Measurements from ENCODE around the gene ALKBH3. TPM values are rescaled to one million over a fixed set of nuclear protein-coding genes. Genes with fewer than 3 reads are reported as not detected.

Gene ALKBH3
- total RNA-seq, 2 donors from 2014 or later, result 9.3 to 13.9 TPM

DNA sequence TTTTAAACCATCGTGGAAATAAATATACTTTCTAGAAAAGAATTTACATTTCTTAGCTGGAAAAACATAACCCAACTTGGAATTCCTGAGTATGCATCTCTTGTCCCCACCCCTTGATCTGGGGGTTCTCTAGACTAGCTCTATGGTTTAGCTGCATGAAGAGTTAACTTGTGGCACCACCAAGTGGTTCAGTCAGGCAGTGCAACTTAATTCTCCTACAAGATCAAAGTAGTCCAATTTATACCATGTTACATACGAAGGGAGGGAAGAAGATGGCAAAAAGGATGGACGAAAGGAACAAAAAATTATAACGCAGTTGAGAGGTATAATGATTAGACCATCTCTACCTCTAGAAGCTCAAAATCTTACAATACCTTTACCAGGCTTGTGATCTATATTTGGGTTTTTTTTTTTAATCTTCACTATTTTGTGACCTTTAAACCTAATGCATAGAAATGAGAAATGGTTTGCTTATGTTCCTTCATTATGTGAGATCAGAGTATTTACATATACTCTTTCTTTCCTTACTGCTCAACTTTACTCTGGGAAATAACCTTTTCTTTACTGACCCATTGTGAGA, 28.5 kb upstream of the ALKBH3 start:
- H3K4me3 Mint-ChIP-seq, result no peak overlapping the region
- Histone ChIP-seq H3K4me3 (ENCODE audit: low read length) (no peak overlapping the region), H3K27me3 (ENCODE audit: control insufficient read depth, insufficient read depth, low read length, poor library complexity, severe bottlenecking) (no peaks in the 10 kb centered on the region), H3K4me1 (ENCODE audit: control insufficient read depth, insufficient read depth, low read length) (no peaks in the 10 kb centered on the region), H3K27ac (ENCODE audit: low read depth, low read length) (no peak overlapping the region), H3K9me3 (ENCODE audit: control insufficient read depth, low read length) (no peaks in the 10 kb centered on the region), H3K9ac (ENCODE audit: extremely low read depth, low read length, poor library complexity, severe bottlenecking) (no peak overlapping the region), H3K36me3 (ENCODE audit: control insufficient read depth, insufficient read depth, low read length) (peaks cover 30% of the 10 kb centered on the region)
- no peak overlapping the region for H3K27ac Mint-ChIP-seq
- 13 to 50% methylated on average over 1 of the region's 4 CpGs for WGBS, 2 experiments (ENCODE audit: insufficient coverage in 1 of 2, insufficient read length in 1 of 2)
- peak; percentile 87 for TF ChIP-seq CTCF (conservative IDR thresholded peaks at IDR 0.05)
- no peaks in the 10 kb centered on the region for H3K9me3 Mint-ChIP-seq
- peaks cover 40% of the 10 kb centered on the region for H3K36me3 Mint-ChIP-seq (ENCODE audit: low read depth)
- DNase-seq, result peak; percentile 90
- no peaks in the 10 kb centered on the region for H3K27me3 Mint-ChIP-seq (ENCODE audit: insufficient read depth)
- no peaks in the 10 kb centered on the region for H3K4me1 Mint-ChIP-seq

GRCh38 chr11:43853781-43854180, 26.9 kb upstream of the ALKBH3 start:
- Histone ChIP-seq H3K4me3 (ENCODE audit: low read length) (no peak overlapping the region), H3K4me1 (ENCODE audit: control insufficient read depth, insufficient read depth, low read length) (no peaks in the 10 kb centered on the region), H3K36me3 (ENCODE audit: control insufficient read depth, insufficient read depth, low read length) (peaks cover 30% of the 10 kb centered on the region), H3K9me3 (ENCODE audit: control insufficient read depth, low read length) (no peaks in the 10 kb centered on the region), H3K27ac (ENCODE audit: low read depth, low read length) (no peak overlapping the region), H3K9ac (ENCODE audit: extremely low read depth, low read length, poor library complexity, severe bottlenecking) (no peak overlapping the region), H3K27me3 (ENCODE audit: control insufficient read depth, insufficient read depth, low read length, poor library complexity, severe bottlenecking) (no peaks in the 10 kb centered on the region)
- Mint-ChIP-seq H3K4me1 (no peaks in the 10 kb centered on the region), H3K36me3 (ENCODE audit: low read depth) (peaks cover 35% of the 10 kb centered on the region), H3K4me3 (no peak overlapping the region), H3K9me3 (no peaks in the 10 kb centered on the region), H3K27me3 (ENCODE audit: insufficient read depth) (no peaks in the 10 kb centered on the region), H3K27ac (no peak overlapping the region)
- no peak for TF ChIP-seq CTCF (conservative IDR thresholded peaks at IDR 0.05)
- no peak for DNase-seq

DNA sequence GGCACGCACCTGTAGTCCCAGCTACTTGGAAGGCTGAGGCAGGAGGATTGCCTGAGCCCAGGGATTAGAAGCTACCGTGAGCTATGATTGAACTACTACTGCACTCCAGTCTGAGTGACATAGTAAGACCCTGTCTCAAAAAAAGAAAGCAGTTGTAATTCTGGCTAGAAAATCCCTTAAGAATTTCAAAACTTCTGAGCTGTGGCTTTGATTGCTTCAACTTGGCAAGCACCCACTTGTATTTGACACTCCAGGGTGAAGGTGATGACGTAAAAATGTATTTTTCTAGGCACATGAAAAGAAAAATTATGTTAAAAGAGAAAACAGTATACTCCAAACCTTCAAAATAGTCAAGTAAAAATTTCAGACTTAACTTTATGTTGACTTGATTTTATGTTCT, 23.6 kb upstream of the ALKBH3 start:
- 96 to 100% methylated on average over 2 to 3 of the region's 3 CpGs for WGBS, 2 experiments (ENCODE audit: insufficient coverage in 1 of 2, insufficient read length in 1 of 2)
- no peaks in the 10 kb centered on the region for H3K9me3 ChIP-seq (ENCODE audit: control insufficient read depth, low read length)
- no peak for TF ChIP-seq CTCF (conservative IDR thresholded peaks at IDR 0.05)
- H3K4me3 ChIP-seq (ENCODE audit: low read length), result no peak overlapping the region
- H3K4me1 ChIP-seq (ENCODE audit: control insufficient read depth, insufficient read depth, low read length), result no peaks in the 10 kb centered on the region
- no peak for DNase-seq
- peaks cover 9% of the 10 kb centered on the region for H3K9me3 Mint-ChIP-seq
- peaks cover 30% of the 10 kb centered on the region for H3K36me3 ChIP-seq (ENCODE audit: control insufficient read depth, insufficient read depth, low read length)
- no peak overlapping the region for H3K27ac ChIP-seq (ENCODE audit: low read depth, low read length)
- no peaks in the 10 kb centered on the region for H3K27me3 Mint-ChIP-seq (ENCODE audit: insufficient read depth)
- H3K36me3 Mint-ChIP-seq (ENCODE audit: low read depth), result peaks cover 29% of the 10 kb centered on the region
- H3K4me3 Mint-ChIP-seq, result no peak overlapping the region
- no peaks in the 10 kb centered on the region for H3K27me3 ChIP-seq (ENCODE audit: control insufficient read depth, insufficient read depth, low read length, poor library complexity, severe bottlenecking)
- H3K9ac ChIP-seq (ENCODE audit: extremely low read depth, low read length, poor library complexity, severe bottlenecking), result no peak overlapping the region
- no peak overlapping the region for H3K27ac Mint-ChIP-seq
- H3K4me1 Mint-ChIP-seq, result no peaks in the 10 kb centered on the region

Measured in endodermal cell (in vitro differentiated cells).